Sigmoid colon (tissue), 4 donors: ENCODE results near the gene YAE1.

ENCODE experiments used
- EP300 ChIP-seq, 4 donors: sonication (generic); formaldehyde crosslinking; IDR thresholded peaks; one replicate each; pipeline ENCODE4 v1.6.1; 2017; ENCODE audit warnings: antibody characterized with exemption in 4 of 4
- POLR2A ChIP-seq, 2 donors: fragments of 450-650 bp; IDR thresholded peaks; one replicate each; pipeline ENCODE4 v1.6.1; 2016; ENCODE audit warnings: antibody characterized with exemption in 2 of 2, mild to moderate bottlenecking in 2 of 2, moderate library complexity in 2 of 2
- TF ChIP-seq, protein P1 (sequence below), 4 experiments: fragments of 450-650 bp in 3 of 4; fragments of 200-600 bp in 1 of 4; IDR thresholded peaks; one replicate each; pipeline ENCODE4 v1.5.1; 2016 to 2019; ENCODE audit warnings: antibody characterized with exemption in 4 of 4, mild to moderate bottlenecking in 3 of 4, moderate library complexity in 2 of 4

DNA sequence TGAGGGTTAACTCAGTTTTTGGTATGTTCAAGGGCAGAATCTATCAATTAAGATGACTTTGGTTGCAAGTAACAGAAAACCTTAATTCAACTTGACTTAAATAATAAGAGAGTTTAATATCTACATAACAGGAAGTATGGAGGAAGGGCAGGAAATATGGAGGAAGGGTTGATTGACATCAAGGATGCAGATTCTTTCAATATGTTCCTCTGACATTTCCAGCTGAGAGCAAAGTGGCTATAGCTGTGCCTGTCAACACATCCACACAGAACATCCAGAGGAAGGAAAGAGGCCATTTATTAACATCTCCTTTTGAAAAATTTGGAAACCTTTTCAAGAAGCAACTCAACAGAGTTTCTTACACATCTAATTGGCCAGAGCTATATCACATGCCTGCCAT, 37.7 kb downstream of the YAE1 start:
- TF ChIP-seq POLR2A (IDR thresholded peaks at IDR 0.05): no peak
- TF ChIP-seq, protein P1, sequence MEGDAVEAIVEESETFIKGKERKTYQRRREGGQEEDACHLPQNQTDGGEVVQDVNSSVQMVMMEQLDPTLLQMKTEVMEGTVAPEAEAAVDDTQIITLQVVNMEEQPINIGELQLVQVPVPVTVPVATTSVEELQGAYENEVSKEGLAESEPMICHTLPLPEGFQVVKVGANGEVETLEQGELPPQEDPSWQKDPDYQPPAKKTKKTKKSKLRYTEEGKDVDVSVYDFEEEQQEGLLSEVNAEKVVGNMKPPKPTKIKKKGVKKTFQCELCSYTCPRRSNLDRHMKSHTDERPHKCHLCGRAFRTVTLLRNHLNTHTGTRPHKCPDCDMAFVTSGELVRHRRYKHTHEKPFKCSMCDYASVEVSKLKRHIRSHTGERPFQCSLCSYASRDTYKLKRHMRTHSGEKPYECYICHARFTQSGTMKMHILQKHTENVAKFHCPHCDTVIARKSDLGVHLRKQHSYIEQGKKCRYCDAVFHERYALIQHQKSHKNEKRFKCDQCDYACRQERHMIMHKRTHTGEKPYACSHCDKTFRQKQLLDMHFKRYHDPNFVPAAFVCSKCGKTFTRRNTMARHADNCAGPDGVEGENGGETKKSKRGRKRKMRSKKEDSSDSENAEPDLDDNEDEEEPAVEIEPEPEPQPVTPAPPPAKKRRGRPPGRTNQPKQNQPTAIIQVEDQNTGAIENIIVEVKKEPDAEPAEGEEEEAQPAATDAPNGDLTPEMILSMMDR (IDR thresholded peaks at IDR 0.05): no peak
- TF ChIP-seq EP300 (IDR thresholded peaks at IDR 0.05): no peak
